OCI-LY3 (cell line): Measurements from ENCODE around the gene CDC42BPA.

Experiments
- EZH2phosphoT487 ChIP-seq: fragments of 200-600 bp; shearing (Covaris generic); IDR thresholded peaks from 2 replicates; pipeline ENCODE4 v1.6.1; 2018; ENCODE audit warnings: antibody characterized with exemption, mixed run types, low read depth
- TF ChIP-seq, protein P1 (sequence below): fragments of 200-600, 300-600 bp; sonication (generic); IDR thresholded peaks from 2 replicates; pipeline ENCODE4 v1.5.1; 2014; ENCODE audit warnings: antibody characterized with exemption, low read length, low read depth

DNA sequence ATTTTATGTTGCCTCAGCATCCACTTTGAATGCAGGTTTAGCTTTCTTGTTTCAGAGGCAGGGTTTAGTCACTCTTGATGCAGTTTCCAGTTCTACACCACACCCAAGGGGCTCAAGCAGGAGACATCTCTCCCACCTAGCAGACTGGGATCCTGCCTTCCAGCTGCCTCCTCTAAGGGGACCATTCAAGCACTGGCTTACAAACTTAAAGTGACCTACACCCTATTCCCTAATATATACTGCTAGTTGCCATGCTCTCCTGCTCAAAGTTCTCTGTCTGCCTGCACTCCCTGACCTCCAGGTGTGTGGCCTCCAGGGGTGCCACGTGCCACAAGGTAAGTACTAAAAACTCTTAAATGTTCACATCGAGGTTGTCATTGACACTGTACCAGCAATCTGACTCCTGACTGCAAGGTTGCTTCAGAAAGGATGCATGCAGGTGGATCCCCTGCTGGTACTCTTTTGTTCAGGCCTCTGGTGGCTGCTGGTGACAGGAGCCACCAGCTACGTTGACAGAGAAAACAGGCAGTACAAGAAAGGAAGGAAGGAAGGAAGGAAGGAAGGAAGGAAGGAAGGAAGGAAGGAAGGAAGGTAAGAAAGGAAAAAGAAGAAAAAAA, 192.3 kb downstream of the CDC42BPA start:
- TF ChIP-seq, protein P1, sequence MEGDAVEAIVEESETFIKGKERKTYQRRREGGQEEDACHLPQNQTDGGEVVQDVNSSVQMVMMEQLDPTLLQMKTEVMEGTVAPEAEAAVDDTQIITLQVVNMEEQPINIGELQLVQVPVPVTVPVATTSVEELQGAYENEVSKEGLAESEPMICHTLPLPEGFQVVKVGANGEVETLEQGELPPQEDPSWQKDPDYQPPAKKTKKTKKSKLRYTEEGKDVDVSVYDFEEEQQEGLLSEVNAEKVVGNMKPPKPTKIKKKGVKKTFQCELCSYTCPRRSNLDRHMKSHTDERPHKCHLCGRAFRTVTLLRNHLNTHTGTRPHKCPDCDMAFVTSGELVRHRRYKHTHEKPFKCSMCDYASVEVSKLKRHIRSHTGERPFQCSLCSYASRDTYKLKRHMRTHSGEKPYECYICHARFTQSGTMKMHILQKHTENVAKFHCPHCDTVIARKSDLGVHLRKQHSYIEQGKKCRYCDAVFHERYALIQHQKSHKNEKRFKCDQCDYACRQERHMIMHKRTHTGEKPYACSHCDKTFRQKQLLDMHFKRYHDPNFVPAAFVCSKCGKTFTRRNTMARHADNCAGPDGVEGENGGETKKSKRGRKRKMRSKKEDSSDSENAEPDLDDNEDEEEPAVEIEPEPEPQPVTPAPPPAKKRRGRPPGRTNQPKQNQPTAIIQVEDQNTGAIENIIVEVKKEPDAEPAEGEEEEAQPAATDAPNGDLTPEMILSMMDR = no peak
- TF ChIP-seq EZH2phosphoT487 = no peak
